ENCODE measurements around the gene SEL1L2.

DNA sequence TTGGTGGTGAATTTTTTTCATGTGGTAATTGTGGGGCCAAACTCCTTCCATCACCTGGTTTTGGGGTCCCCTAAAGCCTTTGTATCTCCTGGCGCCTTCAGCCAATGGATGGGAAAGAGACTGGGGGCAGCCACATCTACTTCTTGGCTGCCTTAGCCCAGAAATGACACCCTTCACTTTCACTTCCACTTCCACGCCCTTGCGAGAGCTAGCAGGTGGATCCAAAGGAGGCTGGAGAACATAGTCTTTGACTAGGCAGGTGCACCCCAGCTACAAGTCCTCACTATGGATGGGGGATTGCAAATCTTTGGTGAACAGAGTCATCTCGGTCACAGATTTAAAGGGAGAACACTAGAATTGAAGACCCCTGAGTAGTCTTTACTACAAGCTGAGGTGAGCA is 134.8 kb downstream of the SEL1L2 start:
- TF ChIP-seq, protein P1, sequence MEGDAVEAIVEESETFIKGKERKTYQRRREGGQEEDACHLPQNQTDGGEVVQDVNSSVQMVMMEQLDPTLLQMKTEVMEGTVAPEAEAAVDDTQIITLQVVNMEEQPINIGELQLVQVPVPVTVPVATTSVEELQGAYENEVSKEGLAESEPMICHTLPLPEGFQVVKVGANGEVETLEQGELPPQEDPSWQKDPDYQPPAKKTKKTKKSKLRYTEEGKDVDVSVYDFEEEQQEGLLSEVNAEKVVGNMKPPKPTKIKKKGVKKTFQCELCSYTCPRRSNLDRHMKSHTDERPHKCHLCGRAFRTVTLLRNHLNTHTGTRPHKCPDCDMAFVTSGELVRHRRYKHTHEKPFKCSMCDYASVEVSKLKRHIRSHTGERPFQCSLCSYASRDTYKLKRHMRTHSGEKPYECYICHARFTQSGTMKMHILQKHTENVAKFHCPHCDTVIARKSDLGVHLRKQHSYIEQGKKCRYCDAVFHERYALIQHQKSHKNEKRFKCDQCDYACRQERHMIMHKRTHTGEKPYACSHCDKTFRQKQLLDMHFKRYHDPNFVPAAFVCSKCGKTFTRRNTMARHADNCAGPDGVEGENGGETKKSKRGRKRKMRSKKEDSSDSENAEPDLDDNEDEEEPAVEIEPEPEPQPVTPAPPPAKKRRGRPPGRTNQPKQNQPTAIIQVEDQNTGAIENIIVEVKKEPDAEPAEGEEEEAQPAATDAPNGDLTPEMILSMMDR (IDR thresholded peaks at IDR 0.05): no peak
- TF ChIP-seq POLR2A (IDR thresholded peaks at IDR 0.05): no peak
